Measurements from ENCODE around the gene CZIB.
A peak's percentile ranks its signal among the peaks of the same experiment; 100 is the strongest.
"Not testable (repeated sequence)": the region's sequence is repeated elsewhere in the genome, so short reads cannot be mapped to it uniquely, and the experiment has no call there.

The CZIB gene

GRCh38 chr1:53188099-53188498 lies 32.3 kb downstream of the CZIB start:
- peak in 1 of 3 donors; percentile 18 for DNase-seq

GRCh38 chr1:53187401-53187800 lies 33.0 kb downstream of the CZIB start:
- peak in 1 of 3 donors; percentile 21 for DNase-seq

- DNase-seq, result no peak
Measured at GRCh38 chr1:53186533-53186932, 33.9 kb downstream of the CZIB start.

- DNase-seq, result not testable (repeated sequence)
Measured at GRCh38 chr1:53185955-53186297, 34.5 kb downstream of the CZIB start.

- no peak for DNase-seq
Measured at GRCh38 chr1:53183095-53183990, 37.1 kb downstream of the CZIB start.

- DNase-seq, result no peak
Measured at GRCh38 chr1:53182716-53183094, 37.7 kb downstream of the CZIB start.

GRCh38 chr1:53182111-53182593 lies 38.3 kb downstream of the CZIB start:
- peak; percentile 82 to 93 (median 93) for DNase-seq

GRCh38 chr1:53180951-53181350 lies 39.5 kb downstream of the CZIB start:
- DNase-seq, result peak in 1 of 3 donors; percentile 7

GRCh38 chr1:53180226-53180625 lies 40.2 kb downstream of the CZIB start:
- DNase-seq, result no peak

- DNase-seq, result no peak
Measured at GRCh38 chr1:53176452-53177208, 43.8 kb downstream of the CZIB start.

GRCh38 chr1:53174971-53175913 lies 45.2 kb downstream of the CZIB start:
- peak; percentile 49 to 72 (median 69) for DNase-seq

GRCh38 chr1:53172426-53173128 lies 47.9 kb downstream of the CZIB start:
- peak; percentile 27 to 52 (median 42) for DNase-seq

- DNase-seq, result no peak
Measured at GRCh38 chr1:53166912-53167311, 53.5 kb downstream of the CZIB start.

GRCh38 chr1:53166366-53166765 lies 54.1 kb downstream of the CZIB start:
- no peak for DNase-seq

- DNase-seq, result no peak
Measured at GRCh38 chr1:53165408-53165961, 54.9 kb downstream of the CZIB start.

All from suppressor macrophage treated with lipopolysaccharide for 1 hour (primary cell).